Right atrium auricular region (tissue), 2 donors: ENCODE data around the gene PIM3. TPM values are rescaled to one million over a fixed set of nuclear protein-coding genes. Genes with fewer than 3 reads are reported as not detected.

Source experiments
- DNase-seq: peaks from one replicate; pipeline ENCODE4 v3.0.0-alpha.2; 2019; ENCODE audit warnings: low spot score
- H3K27ac ChIP-seq, 2 donors: fragments of 200-600 bp; sonication (generic); 1 replicate in 1 of 2; 2 replicates in 1 of 2; pipeline ENCODE4 v1.5.1; 2016 to 2019
- H3K27me3 ChIP-seq, 2 donors: fragments of 200-600 bp; sonication (generic); one replicate each; pipeline versions ENCODE4 v1.5.1 to v1.6.0; 2017 to 2019
- H3K36me3 ChIP-seq: fragments of 200-600 bp; sonication (generic); one replicate; pipeline ENCODE4 v1.5.1; 2016
- H3K4me1 ChIP-seq, 2 donors: fragments of 200-600 bp; sonication (generic); one replicate each; pipeline versions ENCODE4 v1.5.1 to v1.6.0; 2017 to 2019
- H3K4me3 ChIP-seq, 2 donors: fragments of 200-600 bp; sonication (generic); 1 replicate in 1 of 2; 2 replicates in 1 of 2; pipeline ENCODE4 v1.5.1; 2017 to 2019; ENCODE audit warnings: mild to moderate bottlenecking in 1 of 2, moderate library complexity in 1 of 2
- H3K9me3 ChIP-seq, 2 donors: fragments of 200-600 bp; sonication (generic); one replicate each; pipeline ENCODE4 v1.5.1; 2019
- total RNA-seq, 2 donors: library from RNA; depleted of rRNA; stranded (reverse); fragments of >200 nt; gene quantifications; one replicate each; pipeline ENCODE4 v1.1.0, GENCODE V29; 2016
- TF ChIP-seq, protein P1 (sequence below), 2 donors: fragments of 200-600 bp; sonication (generic); IDR thresholded peaks; one replicate each; pipeline ENCODE4 v1.5.1; 2019; ENCODE audit warnings: antibody characterized with exemption in 2 of 2

The PIM3 gene
- total RNA-seq, 2 donors from 2014 or later: 64.5 to 66.9 TPM

DNA sequence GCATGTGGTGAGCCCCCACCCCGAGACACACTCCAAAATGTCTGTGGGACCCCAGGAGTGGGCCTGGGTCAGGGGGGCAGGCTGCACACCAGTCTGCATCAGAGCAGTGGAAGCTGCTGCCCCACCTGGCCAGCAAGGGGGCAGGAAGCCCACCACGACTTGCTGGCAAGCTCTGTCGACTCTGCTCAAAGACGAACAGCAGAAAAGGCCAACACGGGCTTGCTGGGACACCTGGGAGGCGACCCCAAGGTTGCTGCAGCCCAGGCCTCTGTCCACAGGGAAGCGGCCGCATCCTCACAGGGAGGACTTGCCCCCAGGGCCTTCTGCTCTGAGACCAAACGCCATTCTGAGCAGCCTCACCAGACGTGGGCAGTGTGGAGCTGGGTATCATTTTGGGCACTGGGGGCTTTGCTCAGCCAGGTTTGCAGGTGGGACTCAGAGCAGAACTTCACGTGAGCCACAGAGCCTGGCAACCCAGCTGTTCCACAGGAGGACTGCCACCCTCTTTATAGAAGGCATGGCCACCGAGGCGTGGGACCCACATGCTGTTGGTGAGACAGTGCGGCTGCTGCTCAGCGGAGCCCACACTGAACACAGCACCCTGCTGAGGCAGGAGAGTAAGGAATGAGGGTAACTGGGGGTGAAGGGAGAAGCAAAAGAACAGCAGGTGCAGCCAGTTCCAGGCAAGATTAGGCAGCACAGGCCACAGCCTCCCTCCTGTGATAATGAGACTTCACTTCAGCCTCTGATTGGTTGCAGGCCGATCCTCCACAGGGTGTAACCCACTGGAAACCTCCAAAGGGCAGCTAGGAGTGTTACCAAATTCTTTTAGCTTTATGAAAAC is 41.0 kb downstream of the PIM3 start:
- no peaks in the 10 kb centered on the region for H3K36me3 ChIP-seq
- no peak for DNase-seq
- no peak overlapping the region for H3K4me3 ChIP-seq
- no peak overlapping the region for H3K27ac ChIP-seq
- TF ChIP-seq, protein P1, sequence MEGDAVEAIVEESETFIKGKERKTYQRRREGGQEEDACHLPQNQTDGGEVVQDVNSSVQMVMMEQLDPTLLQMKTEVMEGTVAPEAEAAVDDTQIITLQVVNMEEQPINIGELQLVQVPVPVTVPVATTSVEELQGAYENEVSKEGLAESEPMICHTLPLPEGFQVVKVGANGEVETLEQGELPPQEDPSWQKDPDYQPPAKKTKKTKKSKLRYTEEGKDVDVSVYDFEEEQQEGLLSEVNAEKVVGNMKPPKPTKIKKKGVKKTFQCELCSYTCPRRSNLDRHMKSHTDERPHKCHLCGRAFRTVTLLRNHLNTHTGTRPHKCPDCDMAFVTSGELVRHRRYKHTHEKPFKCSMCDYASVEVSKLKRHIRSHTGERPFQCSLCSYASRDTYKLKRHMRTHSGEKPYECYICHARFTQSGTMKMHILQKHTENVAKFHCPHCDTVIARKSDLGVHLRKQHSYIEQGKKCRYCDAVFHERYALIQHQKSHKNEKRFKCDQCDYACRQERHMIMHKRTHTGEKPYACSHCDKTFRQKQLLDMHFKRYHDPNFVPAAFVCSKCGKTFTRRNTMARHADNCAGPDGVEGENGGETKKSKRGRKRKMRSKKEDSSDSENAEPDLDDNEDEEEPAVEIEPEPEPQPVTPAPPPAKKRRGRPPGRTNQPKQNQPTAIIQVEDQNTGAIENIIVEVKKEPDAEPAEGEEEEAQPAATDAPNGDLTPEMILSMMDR (IDR thresholded peaks at IDR 0.05): no peak
- H3K27me3 ChIP-seq: no peaks in the 10 kb centered on the region
- H3K4me1 ChIP-seq: peaks cover 0 to 5% of the 10 kb centered on the region in 2 donors
- no peaks in the 10 kb centered on the region for H3K9me3 ChIP-seq

DNA sequence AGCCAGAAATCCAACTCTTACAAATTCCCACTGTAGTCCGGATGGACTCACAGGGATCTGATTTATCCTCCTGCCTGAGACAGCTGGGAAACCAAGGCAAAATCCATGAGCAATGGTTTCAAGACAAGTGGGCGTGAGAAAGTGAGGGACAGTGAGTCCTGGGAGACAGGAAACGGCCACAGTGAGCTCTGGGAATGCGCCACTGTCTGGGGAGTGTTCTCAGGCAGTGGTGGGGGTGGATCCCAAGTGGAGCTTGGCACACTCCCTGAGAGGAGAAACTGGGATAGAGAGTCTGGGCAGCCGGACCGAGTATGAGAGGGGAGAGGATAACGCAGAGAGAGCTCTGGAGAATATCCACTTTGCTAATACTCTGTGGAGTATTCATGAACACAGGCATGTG is 42.2 kb downstream of the PIM3 start:
- no peaks in the 10 kb centered on the region for H3K9me3 ChIP-seq
- no peak overlapping the region for H3K27ac ChIP-seq
- no peak overlapping the region for H3K4me3 ChIP-seq
- H3K36me3 ChIP-seq: no peaks in the 10 kb centered on the region
- H3K4me1 ChIP-seq: peaks cover 0 to 5% of the 10 kb centered on the region in 2 donors
- H3K27me3 ChIP-seq: no peaks in the 10 kb centered on the region
- no peak for DNase-seq
- TF ChIP-seq, protein P1 (IDR thresholded peaks at IDR 0.05): no peak

DNA sequence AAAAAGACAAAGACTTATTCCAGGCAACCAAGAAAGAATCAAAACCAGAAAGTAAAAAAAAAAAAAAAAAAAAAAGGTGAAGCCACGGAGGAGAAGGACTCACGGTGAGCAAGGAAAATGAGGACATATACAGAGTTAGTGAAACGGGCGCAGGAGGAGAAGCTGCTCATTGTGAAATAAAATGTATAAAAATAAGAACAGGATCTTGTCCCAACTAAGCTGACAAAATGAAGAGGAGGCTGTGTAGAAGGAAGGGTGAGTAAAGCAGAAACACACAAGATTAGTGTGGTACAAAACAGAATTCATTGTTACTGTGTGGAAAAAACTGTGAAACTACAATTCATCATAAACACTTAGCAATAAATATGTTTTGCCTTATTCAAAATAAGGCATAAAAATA is 44.3 kb downstream of the PIM3 start:
- H3K9me3 ChIP-seq: no peaks in the 10 kb centered on the region
- H3K27ac ChIP-seq: no peak overlapping the region
- H3K4me3 ChIP-seq: no peak overlapping the region
- no peak for DNase-seq
- TF ChIP-seq, protein P1 (IDR thresholded peaks at IDR 0.05): no peak
- H3K4me1 ChIP-seq: no peaks in the 10 kb centered on the region
- peaks cover 2 to 4% of the 10 kb centered on the region in 2 donors for H3K27me3 ChIP-seq
- H3K36me3 ChIP-seq: no peaks in the 10 kb centered on the region

DNA sequence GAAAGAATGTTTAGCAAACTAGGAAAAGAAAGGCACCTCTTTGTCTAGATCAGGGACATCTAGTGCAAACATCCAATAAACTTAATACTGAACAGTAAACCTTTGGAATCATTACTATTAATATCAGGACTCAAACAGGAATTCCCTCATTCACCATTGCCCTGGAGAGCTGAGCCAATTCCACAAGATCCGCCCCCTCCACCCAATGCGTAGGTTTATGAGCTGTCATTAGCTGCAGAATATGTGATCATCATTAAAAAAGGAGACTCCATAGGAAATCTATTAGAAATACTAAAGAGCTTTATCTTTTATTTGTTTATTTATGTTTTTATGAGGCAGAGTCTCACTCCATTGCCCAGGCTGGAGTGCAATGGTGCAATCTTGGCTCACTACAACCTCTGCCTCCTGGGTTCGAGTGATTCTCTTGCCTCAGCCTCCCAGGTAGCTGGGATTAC is 46.5 kb downstream of the PIM3 start:
- Histone ChIP-seq H3K4me1 (peaks cover 0 to 10% of the 10 kb centered on the region in 2 donors), H3K27ac (no peak overlapping the region), H3K9me3 (no peaks in the 10 kb centered on the region), H3K27me3 (peaks cover 7 to 25% of the 10 kb centered on the region in 2 donors), H3K36me3 (no peaks in the 10 kb centered on the region), H3K4me3 (no peak overlapping the region)
- no peak for DNase-seq
- TF ChIP-seq, protein P1 (IDR thresholded peaks at IDR 0.05): no peak

DNA sequence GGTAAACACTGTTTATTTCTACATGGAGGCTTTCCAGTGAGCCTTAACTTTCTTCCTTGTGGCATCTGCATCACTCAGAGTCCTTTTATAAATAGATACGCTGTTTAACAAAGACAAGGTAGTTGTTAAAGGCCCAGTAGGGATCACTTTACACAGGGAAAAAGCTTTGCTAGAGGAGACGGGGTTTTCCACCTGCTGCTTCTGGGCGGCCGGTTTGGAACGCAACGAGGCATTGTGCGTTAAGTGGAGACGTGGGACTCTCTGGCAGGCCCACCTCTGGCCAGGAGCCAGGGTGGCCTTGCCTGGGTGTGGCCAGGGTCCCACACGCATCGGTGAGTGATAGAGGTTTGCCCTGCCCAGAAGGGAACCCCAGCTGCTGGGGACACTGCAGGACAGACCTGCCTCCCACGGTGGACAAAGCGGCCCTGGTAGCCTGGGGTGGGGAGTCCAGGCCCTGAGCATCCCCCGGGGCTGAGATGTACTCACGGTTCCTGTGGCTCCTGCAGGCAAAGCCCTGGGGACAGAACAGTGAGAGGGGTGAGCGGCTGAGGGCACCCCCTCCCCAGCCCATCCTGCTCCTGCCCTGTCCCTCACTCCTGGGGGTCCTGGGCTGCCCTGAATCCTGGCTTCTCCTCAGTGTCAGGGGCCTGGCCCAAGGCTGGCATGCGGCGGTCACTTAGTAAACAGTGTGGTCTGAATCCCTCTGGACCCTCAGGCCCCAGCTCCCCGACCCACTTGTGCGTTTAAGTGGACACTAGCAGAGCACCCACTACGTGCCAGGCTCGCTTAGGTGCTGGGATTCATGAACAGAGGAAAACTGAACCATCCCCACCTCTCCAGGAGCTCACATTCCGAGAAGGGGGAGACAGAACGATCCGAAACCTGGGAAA is 47.8 kb downstream of the PIM3 start:
- H3K27ac ChIP-seq: no peak overlapping the region
- H3K4me3 ChIP-seq: no peak overlapping the region
- peaks cover 0 to 10% of the 10 kb centered on the region in 2 donors for H3K4me1 ChIP-seq
- no peak for DNase-seq
- TF ChIP-seq, protein P1 (IDR thresholded peaks at IDR 0.05): no peak
- peaks cover 7 to 28% of the 10 kb centered on the region in 2 donors for H3K27me3 ChIP-seq
- H3K9me3 ChIP-seq: no peaks in the 10 kb centered on the region
- H3K36me3 ChIP-seq: no peaks in the 10 kb centered on the region
